Endothelial cell of umbilical vein (primary cell): ENCODE data around the gene PAGR1. TPM values are rescaled to one million over a fixed set of nuclear protein-coding genes. Genes with fewer than 3 reads are reported as not detected.
"Not testable (repeated sequence)": the region's sequence is repeated elsewhere in the genome, so short reads cannot be mapped to it uniquely, and the experiment has no call there.

Experiments
- BruUV-seq: library from RNA; stranded (reverse); fragments of 400-500 nt; replicated peaks from 2 replicates; lab custom pipeline; 2021; lab: Mats Ljungman, UMichigan
- CTCF ChIA-PET: fragments of 300-600, 350-600 bp; sonication (Branson Sonifier 250); formaldehyde crosslinking; loops from one replicate; lab custom pipeline; 2021; ENCODE audit warnings: antibody characterized with exemption, inconsistent platforms; lab: Charles Lee
- POLR2A ChIA-PET: fragments of 300-600, 350-600 bp; sonication (Branson Sonifier 250); formaldehyde crosslinking; loops from one replicate; lab custom pipeline; 2021; ENCODE audit warnings: antibody characterized with exemption, inconsistent platforms; lab: Charles Lee
- DNase-seq: peaks from one replicate; pipeline ENCODE4 v3.0.0-alpha.2; 2011; ENCODE audit warnings: low read depth, low spot score
- FAIRE-seq: peaks from 2 replicates; lab custom pipeline; 2011; peaks lifted over from hg19 to GRCh38; lab: Jason Lieb, UNC
- H2AFZ ChIP-seq: 2 replicates; pipeline ENCODE4 v1.6.0; 2012; ENCODE audit warnings: low read depth, low read length, control low read depth, inconsistent platforms
- H3K27ac ChIP-seq: 2 replicates; pipeline ENCODE4 v1.5.1; 2011; ENCODE audit warnings: low read depth, mild to moderate bottlenecking, control low read depth, low read length, moderate library complexity; ENCODE audit not compliant: insufficient read depth
- H3K27me3 ChIP-seq, 2 experiments: 2 replicates each; pipeline versions ENCODE4 v1.6.0 to v1.6.1; 2011; ENCODE audit warnings: low read length in 2 of 2, mixed read lengths in 1 of 2; ENCODE audit not compliant: control insufficient read depth in 2 of 2, insufficient read depth in 2 of 2
- H3K36me3 ChIP-seq, 2 experiments: 2 replicates in 1 of 2; 3 replicates in 1 of 2; pipeline ENCODE4 v1.5.1; 2011; ENCODE audit warnings: low read length in 2 of 2, mild to moderate bottlenecking in 1 of 2, moderate library complexity in 1 of 2; ENCODE audit not compliant: control insufficient read depth in 2 of 2, insufficient read depth in 2 of 2; ENCODE audit errors: extremely low read depth in 1 of 2
- H3K4me1 ChIP-seq: 3 replicates; pipeline ENCODE4 v1.5.1; 2011; ENCODE audit warnings: mild to moderate bottlenecking, low read length; ENCODE audit not compliant: control insufficient read depth, insufficient read depth; ENCODE audit errors: extremely low read depth
- H3K4me2 ChIP-seq: 2 replicates; pipeline ENCODE4 v1.6.1; 2011; ENCODE audit warnings: low read length, control low read depth, mixed read lengths; ENCODE audit not compliant: insufficient read depth
- H3K4me3 ChIP-seq, 3 experiments: fragments of 200-600 bp in 1 of 3; sonication (generic), shearing (Covaris generic) in 1 of 3; replicated peaks in 1 of 3; 2 replicates each; pipeline ENCODE4 v1.5.1; 2011 to 2016; ENCODE audit warnings: control low read depth in 3 of 3, low read length in 3 of 3, mild to moderate bottlenecking in 2 of 3, inconsistent platforms in 1 of 3, low read depth in 1 of 3, moderate library complexity in 1 of 3; ENCODE audit not compliant: insufficient read depth in 1 of 3
- H3K79me2 ChIP-seq: 2 replicates; pipeline ENCODE4 v1.6.0; 2012; ENCODE audit warnings: low read length, inconsistent platforms; ENCODE audit not compliant: control insufficient read depth, insufficient read depth
- H3K9ac ChIP-seq: replicated peaks from 2 replicates; pipeline ENCODE3; 2011; ENCODE audit warnings: low read length, control low read depth; ENCODE audit not compliant: insufficient read depth; ENCODE audit errors: extremely low read depth
- H3K9me1 ChIP-seq: replicated peaks from 3 replicates; pipeline ENCODE4 v1.6.0; 2011; ENCODE audit warnings: mild to moderate bottlenecking, low read length; ENCODE audit not compliant: control insufficient read depth, insufficient read depth; ENCODE audit errors: extremely low read depth
- H3K9me3 ChIP-seq: replicated peaks from 2 replicates; pipeline ENCODE4 v1.5.1; 2012; ENCODE audit warnings: low read length, inconsistent platforms; ENCODE audit not compliant: control insufficient read depth, insufficient read depth
- H4K20me1 ChIP-seq: replicated peaks from 2 replicates; pipeline ENCODE3; 2011; ENCODE audit warnings: mild to moderate bottlenecking, low read length; ENCODE audit not compliant: control insufficient read depth, insufficient read depth; ENCODE audit errors: extremely low read depth
- CTCF ChIP-seq, 2 donors: IDR thresholded peaks; 1 replicate in 1 of 2; 2 replicates in 1 of 2; pipeline ENCODE4 v1.5.1; 2011; ENCODE audit warnings: low read length in 2 of 2, mild to moderate bottlenecking in 2 of 2, moderate library complexity in 2 of 2, control low read depth in 1 of 2, inconsistent platforms in 1 of 2, low read depth in 1 of 2; ENCODE audit not compliant: insufficient read depth in 1 of 2; ENCODE audit errors: extremely low read depth in 1 of 2
- EZH2 ChIP-seq: IDR thresholded peaks from 2 replicates; pipeline ENCODE4 v1.6.1; 2012; ENCODE audit warnings: borderline replicate concordance, low read depth, mild to moderate bottlenecking, moderate library complexity, low read length, inconsistent platforms; ENCODE audit not compliant: severe bottlenecking
- FOS ChIP-seq: IDR thresholded peaks from 2 replicates; pipeline ENCODE4 v1.6.1; 2011; ENCODE audit warnings: mild to moderate bottlenecking, low read length, moderate library complexity, borderline replicate concordance; ENCODE audit not compliant: insufficient read depth
- GATA2 ChIP-seq: IDR thresholded peaks from 2 replicates; pipeline ENCODE4 v1.7.0; 2011; ENCODE audit warnings: low read depth, mild to moderate bottlenecking, moderate library complexity, mixed read lengths, low read length; ENCODE audit not compliant: insufficient read length, insufficient read depth
- JUN ChIP-seq: IDR thresholded peaks from 2 replicates; pipeline ENCODE4 v1.6.1; 2011; ENCODE audit warnings: borderline replicate concordance, low read depth; ENCODE audit not compliant: insufficient read length, insufficient read depth
- MAX ChIP-seq: IDR thresholded peaks from 2 replicates; pipeline ENCODE4 v1.6.1; 2011; ENCODE audit not compliant: insufficient read depth, insufficient read length
- MYC ChIP-seq: IDR thresholded peaks from one replicate; pipeline ENCODE4 v1.6.1; 2011; ENCODE audit warnings: mild to moderate bottlenecking, low read depth, low read length
- POLR2A ChIP-seq: IDR thresholded peaks from 2 replicates; pipeline ENCODE4 v1.6.1; 2012; ENCODE audit warnings: low read depth, mild to moderate bottlenecking, control low read depth, low read length
- POLR2AphosphoS5 ChIP-seq: IDR thresholded peaks from 2 replicates; pipeline ENCODE4 v1.6.1; 2012; ENCODE audit warnings: low read depth, mild to moderate bottlenecking, control low read depth, low read length, moderate library complexity; ENCODE audit not compliant: insufficient read depth
- dilution Hi-C: fragments of 300-500 bp; cut with MboI; formaldehyde crosslinking; loops from one replicate; pipeline ENCODE4 v1.15.0; 2019; ENCODE audit warnings: low sequenced_read_pairs; ENCODE audit not compliant: extremely low pct_ligation_motif_present
- intact Hi-C: fragments of 100-400 bp; cut with micrococcal nuclease; formaldehyde crosslinking; loops from one replicate; pipeline ENCODE4 v1.10.0; 2022
- polyA plus RNA-seq, 4 experiments: library from polyadenylated mRNA; depleted of rRNA in 3 of 4; stranded (reverse) in 3 of 4; unstranded in 1 of 4; fragments of >200 nt; gene quantifications; 2 replicates each; pipeline versions ENCODE4 v1.2.1 to v1.2.3, GENCODE V29; 2011 to 2012; ENCODE audit warnings: missing spikeins in 1 of 4
- total RNA-seq: library from RNA; stranded (reverse); gene quantifications from 2 replicates; pipeline ENCODE4 v1.2.3, GENCODE V29; 2021

Gene PAGR1
- total and polyA plus RNA-seq, 2 donors (not counting 3 experiments of a cell fraction or from before 2014, with no cell fraction given) = 15.9 to 26.3 TPM

- no peaks in the 10 kb centered on the region for H3K4me1 ChIP-seq
Observed at GRCh38 chr16:29868396-29869009, 52.6 kb downstream of the PAGR1 start.

DNA sequence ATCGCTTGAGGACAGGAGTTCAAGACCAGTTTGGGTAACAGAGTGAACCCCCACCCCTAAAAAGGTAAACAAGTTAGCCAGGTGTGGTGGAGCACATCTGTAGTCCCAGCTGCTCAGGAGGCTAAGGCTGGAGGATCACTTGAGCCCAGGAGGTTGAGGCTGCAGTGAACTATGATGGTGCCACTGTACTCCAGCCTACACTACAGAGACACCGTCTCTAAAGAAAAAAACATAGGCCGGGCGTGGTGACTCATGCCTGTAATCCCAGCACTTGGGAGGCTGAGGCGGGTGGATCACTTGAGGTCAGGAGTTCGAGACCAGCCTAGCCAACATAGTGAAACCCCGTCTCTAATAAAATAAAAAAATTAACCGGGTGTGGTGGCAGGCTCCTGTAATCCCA lies 53.1 kb downstream of the PAGR1 start:
- H3K9me1 ChIP-seq, H3K4me3 ChIP-seq, intact Hi-C loops, H4K20me1 ChIP-seq, H3K79me2 ChIP-seq, H2AFZ ChIP-seq, H3K9ac ChIP-seq, H3K36me3 ChIP-seq, H3K27ac ChIP-seq, DNase-seq, H3K4me2 ChIP-seq, H3K27me3 ChIP-seq, FAIRE-seq, H3K9me3 ChIP-seq, POLR2A ChIA-PET, dilution Hi-C loops, H3K4me1 ChIP-seq, BruUV-seq: not testable (repeated sequence)
- CTCF ChIA-PET = interaction anchor here (2.0 kb wide), 1 partner anchor 21 kb away, joined by 8 read pairs; no protein-coding TSS in a partner anchor

More at GRCh38 chr16:29868396-29869009, 52.6 kb downstream of the PAGR1 start:
- Histone ChIP-seq H3K9me1 (no peaks in the 10 kb centered on the region), H3K27me3 (no peaks in the 10 kb centered on the region), H3K4me3 (no peak overlapping the region), H3K9ac (no peak overlapping the region), H4K20me1 (no peaks in the 10 kb centered on the region), H3K9me3 (no peaks in the 10 kb centered on the region), H3K36me3 (no peaks in the 10 kb centered on the region), H3K79me2 (no peaks in the 10 kb centered on the region), H3K4me2 (no peak overlapping the region), H3K27ac (no peak overlapping the region), H2AFZ (no peak overlapping the region)
- intact Hi-C loops = no loop called here
- no peak for TF ChIP-seq POLR2A
- TF ChIP-seq FOS = no peak
- no peak for TF ChIP-seq JUN
- TF ChIP-seq MYC = no peak
- TF ChIP-seq EZH2 = no peak
- TF ChIP-seq POLR2AphosphoS5 = no peak
- TF ChIP-seq GATA2 = no peak
- no peak for TF ChIP-seq MAX
- TF ChIP-seq CTCF (IDR thresholded peaks at IDR 0.05; ENCODE audit: extremely low read depth in 1 of 2, insufficient read depth in 1 of 2, low read depth in 1 of 2, low read length in 2 of 2) = no peak
- POLR2A ChIA-PET = no interaction called here
- dilution Hi-C loops = no loop called here
- CTCF ChIA-PET = interaction anchor here (0.7 to 2.0 kb wide), 5 partner anchors 19 to 52 kb away, joined by 3 to 8 read pairs (median 4); partner anchors contain the start of gene PAGR1
- FAIRE-seq (no peak), DNase-seq (no peak)
- BruUV-seq = no TSS peak
